ENCODE measurements around the gene SREBF1.

The SREBF1 gene

GRCh38 chr17:17779015-17779611 lies 57.7 kb downstream of the SREBF1 start:
- no peak for DNase-seq (ENCODE audit: low spot score)

- no peak for DNase-seq (ENCODE audit: low spot score)
Observed at GRCh38 chr17:17778308-17779014, 58.3 kb downstream of the SREBF1 start.

- DNase-seq (ENCODE audit: low spot score), result no peak
Observed at GRCh38 chr17:17776889-17777288, 59.9 kb downstream of the SREBF1 start.

- DNase-seq (ENCODE audit: low spot score), result no peak
Observed at GRCh38 chr17:17774009-17774881, 62.5 kb downstream of the SREBF1 start.

- no peak for DNase-seq (ENCODE audit: low spot score)
Observed at GRCh38 chr17:17772231-17772630, 64.6 kb downstream of the SREBF1 start.

GRCh38 chr17:17771498-17772201 lies 65.1 kb downstream of the SREBF1 start:
- no peak for DNase-seq (ENCODE audit: low spot score)

- DNase-seq (ENCODE audit: low spot score), result no peak
Observed at GRCh38 chr17:17770632-17771044, 66.1 kb downstream of the SREBF1 start.

GRCh38 chr17:17769869-17770631 lies 66.7 kb downstream of the SREBF1 start:
- DNase-seq (ENCODE audit: low spot score), result no peak

GRCh38 chr17:17768424-17769088 lies 68.2 kb downstream of the SREBF1 start:
- no peak for DNase-seq (ENCODE audit: low spot score)

- no peak for DNase-seq (ENCODE audit: low spot score)
Observed at GRCh38 chr17:17767887-17768418, 68.8 kb downstream of the SREBF1 start.

- DNase-seq (ENCODE audit: low spot score), result no peak
Observed at GRCh38 chr17:17767154-17767869, 69.5 kb downstream of the SREBF1 start.

- no peak for DNase-seq (ENCODE audit: low spot score)
Observed at GRCh38 chr17:17766744-17767120, 70.1 kb downstream of the SREBF1 start.

GRCh38 chr17:17766077-17766743 lies 70.6 kb downstream of the SREBF1 start:
- DNase-seq (ENCODE audit: low spot score), result peak; percentile 34

GRCh38 chr17:17765359-17766076 lies 71.3 kb downstream of the SREBF1 start:
- DNase-seq (ENCODE audit: low spot score), result peak; percentile 67

GRCh38 chr17:17763734-17764133 lies 73.1 kb downstream of the SREBF1 start:
- no peak for DNase-seq (ENCODE audit: low spot score)

- no peak for DNase-seq (ENCODE audit: low spot score)
Observed at GRCh38 chr17:17763136-17763535, 73.7 kb downstream of the SREBF1 start.

GRCh38 chr17:17762744-17763105 lies 74.1 kb downstream of the SREBF1 start:
- DNase-seq (ENCODE audit: low spot score), result no peak

Measured in hematopoietic multipotent progenitor cell treated with erythropoietin and hydrocortisone succinate and interleukin-3 and kit ligand, for 15 days (in vitro differentiated cells).